ENCODE measurements around the gene CNDP2.

CNDP2 gene

DNA sequence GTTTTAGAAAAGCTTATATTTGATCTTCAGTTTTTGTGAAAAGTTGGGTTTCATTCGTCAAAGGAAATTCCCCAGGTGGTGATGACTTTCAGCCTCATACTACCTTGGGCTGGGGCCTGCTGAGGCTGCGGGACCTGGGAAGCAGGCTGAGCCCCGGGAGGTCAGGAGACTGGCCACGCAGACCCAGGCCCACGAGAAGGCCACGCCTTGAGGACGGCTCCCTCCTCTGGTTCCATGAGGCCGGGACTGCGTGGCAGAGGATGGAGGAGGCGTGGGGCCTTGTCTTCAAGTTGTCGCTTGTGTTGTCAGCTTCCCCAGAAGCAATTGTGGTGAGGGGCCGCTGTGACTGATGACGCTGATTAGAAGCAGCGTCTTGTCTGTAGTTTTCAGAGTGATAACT is 11.8 kb downstream of the CNDP2 start:
- Histone ChIP-seq H3K9ac (ENCODE audit: insufficient read length, low read depth) (no peak overlapping the region), H3K4me3 (ENCODE audit: insufficient read length, low read depth) (no peak overlapping the region), H3K27me3 (ENCODE audit: insufficient read depth, insufficient read length) (no peaks in the 10 kb centered on the region), H3K4me1 (ENCODE audit: insufficient read depth, insufficient read length) (peaks cover 9% of the 10 kb centered on the region), H3K36me3 (ENCODE audit: insufficient read depth, insufficient read length, low read length) (peaks cover 86% of the 10 kb centered on the region), H3K9me3 (ENCODE audit: insufficient read depth, low read length) (no peaks in the 10 kb centered on the region)
- TF ChIP-seq YY1 (IDR thresholded peaks at IDR 0.05; ENCODE audit: insufficient read depth, insufficient read length) (no peak), SUZ12 (IDR thresholded peaks at IDR 0.05; ENCODE audit: extremely low read depth, insufficient read depth, insufficient read length) (no peak), ZNF274 (IDR thresholded peaks at IDR 0.05; ENCODE audit: low read depth, low read length) (no peak)
- DNase-seq (ENCODE audit: low read depth, low spot score), result no peak

DNA sequence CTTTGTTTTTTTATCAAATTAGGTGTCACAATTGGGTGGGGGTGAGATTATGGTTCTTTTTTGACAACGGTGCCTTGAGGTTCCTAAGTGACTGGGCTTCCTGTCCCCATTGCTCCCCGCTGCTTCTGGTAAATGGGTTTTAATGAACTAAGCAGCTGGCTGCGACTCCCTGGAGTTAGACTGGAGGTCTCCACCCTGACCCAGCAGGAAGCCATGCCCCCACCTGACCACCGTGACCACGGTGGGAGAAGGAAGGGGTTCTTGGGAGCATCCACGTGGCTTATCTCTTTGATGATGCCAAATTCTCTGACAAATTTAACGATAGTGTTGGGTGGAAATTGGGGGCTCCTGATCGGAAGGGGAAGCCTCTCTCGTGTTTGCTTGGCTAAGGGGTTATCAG is 12.2 kb downstream of the CNDP2 start:
- Histone ChIP-seq H3K27me3 (ENCODE audit: insufficient read depth, insufficient read length) (no peaks in the 10 kb centered on the region), H3K36me3 (ENCODE audit: insufficient read depth, insufficient read length, low read length) (peaks cover 86% of the 10 kb centered on the region)
- DNase-seq (ENCODE audit: low read depth, low spot score), result no peak

DNA sequence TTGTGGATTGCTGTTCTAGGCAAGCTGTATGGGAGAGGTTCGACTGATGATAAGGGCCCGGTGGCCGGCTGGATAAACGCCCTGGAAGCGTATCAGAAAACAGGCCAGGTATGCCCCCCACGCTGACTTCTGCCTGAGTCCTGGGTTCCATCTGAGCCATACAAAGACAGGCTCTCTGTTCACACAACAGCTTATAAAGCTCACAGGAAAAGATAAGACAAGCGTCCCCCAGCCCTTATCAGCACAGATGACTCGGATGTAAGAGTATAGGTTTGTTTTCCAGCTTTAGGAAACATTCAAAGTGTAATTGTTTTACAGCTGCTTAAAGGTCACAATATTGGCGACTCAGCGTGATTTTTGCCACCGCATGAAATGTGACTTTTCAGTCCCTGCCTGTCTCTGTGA is 12.7 kb downstream of the CNDP2 start:
- DNase-seq (ENCODE audit: low read depth, low spot score), result no peak
- TF ChIP-seq YY1 (IDR thresholded peaks at IDR 0.05; ENCODE audit: insufficient read depth, insufficient read length) (no peak), SUZ12 (IDR thresholded peaks at IDR 0.05; ENCODE audit: extremely low read depth, insufficient read depth, insufficient read length) (no peak), ZNF274 (IDR thresholded peaks at IDR 0.05; ENCODE audit: low read depth, low read length) (no peak)
- no peak overlapping the region for H3K9ac ChIP-seq (ENCODE audit: insufficient read length, low read depth)
- no peak overlapping the region for H3K4me3 ChIP-seq (ENCODE audit: insufficient read length, low read depth)
- peaks cover 9% of the 10 kb centered on the region for H3K4me1 ChIP-seq (ENCODE audit: insufficient read depth, insufficient read length)
- peaks cover 88% of the 10 kb centered on the region for H3K36me3 ChIP-seq (ENCODE audit: insufficient read depth, insufficient read length, low read length)
- H3K9me3 ChIP-seq (ENCODE audit: insufficient read depth, low read length), result no peaks in the 10 kb centered on the region
- H3K27me3 ChIP-seq (ENCODE audit: insufficient read depth, insufficient read length), result no peaks in the 10 kb centered on the region

More for the DNA sequence above, 12.2 kb downstream of the CNDP2 start:
- no peak for TF ChIP-seq YY1 (IDR thresholded peaks at IDR 0.05; ENCODE audit: insufficient read depth, insufficient read length)
- no peak for TF ChIP-seq SUZ12 (IDR thresholded peaks at IDR 0.05; ENCODE audit: extremely low read depth, insufficient read depth, insufficient read length)
- no peak for TF ChIP-seq ZNF274 (IDR thresholded peaks at IDR 0.05; ENCODE audit: low read depth, low read length)
- Histone ChIP-seq H3K4me1 (ENCODE audit: insufficient read depth, insufficient read length) (peaks cover 9% of the 10 kb centered on the region), H3K9ac (ENCODE audit: insufficient read length, low read depth) (no peak overlapping the region), H3K4me3 (ENCODE audit: insufficient read length, low read depth) (no peak overlapping the region), H3K9me3 (ENCODE audit: insufficient read depth, low read length) (no peaks in the 10 kb centered on the region)

DNA sequence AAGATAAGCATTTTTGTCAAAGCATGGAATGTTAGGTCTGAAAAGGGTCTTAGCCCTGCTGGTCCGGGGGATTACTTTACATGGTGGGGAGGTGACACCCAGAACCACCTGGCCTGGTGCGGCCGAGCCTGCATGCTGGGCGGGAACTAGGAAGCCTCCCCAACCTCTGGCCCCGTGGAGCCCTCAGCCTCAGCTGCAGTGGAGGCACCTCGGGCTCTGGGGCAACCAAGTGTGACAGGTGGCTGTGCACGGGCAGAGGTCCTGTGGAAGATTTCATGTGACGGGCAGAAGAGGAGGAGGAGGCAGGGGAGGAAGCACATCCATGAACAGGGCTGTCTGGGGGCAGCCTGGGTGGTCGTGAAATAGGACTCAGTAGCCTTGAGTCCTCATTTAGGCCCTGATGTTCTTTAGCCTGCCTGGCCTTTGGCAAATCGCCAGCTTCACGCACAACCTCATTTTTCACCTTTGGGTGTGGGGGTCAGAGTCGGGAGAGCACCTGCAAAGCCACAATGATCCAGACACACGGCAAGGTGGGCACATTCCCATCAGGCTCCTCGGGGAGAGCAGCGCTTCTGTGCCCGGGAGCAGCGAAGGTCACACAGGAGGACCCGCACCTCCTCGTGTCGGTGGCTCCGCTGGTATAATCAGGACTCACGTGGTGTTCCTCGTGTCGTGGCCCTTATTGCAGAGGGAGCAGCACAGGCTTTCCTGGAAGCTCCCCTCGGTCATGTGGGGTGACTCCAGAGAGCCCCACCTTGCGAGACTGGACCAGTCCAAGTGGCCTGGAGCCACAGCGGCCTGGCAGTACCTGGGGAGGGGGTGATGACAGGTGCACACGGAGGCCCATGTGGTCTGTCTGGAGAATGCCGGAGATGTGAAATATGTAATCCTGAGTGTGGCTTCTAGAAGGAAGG is 13.9 kb downstream of the CNDP2 start:
- DNase-seq (ENCODE audit: low read depth, low spot score), result no peak
- no peak overlapping the region for H3K4me3 ChIP-seq (ENCODE audit: insufficient read length, low read depth)
- no peaks in the 10 kb centered on the region for H3K9me3 ChIP-seq (ENCODE audit: insufficient read depth, low read length)
- peaks cover 88% of the 10 kb centered on the region for H3K36me3 ChIP-seq (ENCODE audit: insufficient read depth, insufficient read length, low read length)
- no peaks in the 10 kb centered on the region for H3K27me3 ChIP-seq (ENCODE audit: insufficient read depth, insufficient read length)
- H3K4me1 ChIP-seq (ENCODE audit: insufficient read depth, insufficient read length), result peaks cover 9% of the 10 kb centered on the region
- no peak overlapping the region for H3K9ac ChIP-seq (ENCODE audit: insufficient read length, low read depth)
- TF ChIP-seq SUZ12 (IDR thresholded peaks at IDR 0.05; ENCODE audit: extremely low read depth, insufficient read depth, insufficient read length), result no peak
- no peak for TF ChIP-seq ZNF274 (IDR thresholded peaks at IDR 0.05; ENCODE audit: low read depth, low read length)
- no peak for TF ChIP-seq YY1 (IDR thresholded peaks at IDR 0.05; ENCODE audit: insufficient read depth, insufficient read length)

DNA sequence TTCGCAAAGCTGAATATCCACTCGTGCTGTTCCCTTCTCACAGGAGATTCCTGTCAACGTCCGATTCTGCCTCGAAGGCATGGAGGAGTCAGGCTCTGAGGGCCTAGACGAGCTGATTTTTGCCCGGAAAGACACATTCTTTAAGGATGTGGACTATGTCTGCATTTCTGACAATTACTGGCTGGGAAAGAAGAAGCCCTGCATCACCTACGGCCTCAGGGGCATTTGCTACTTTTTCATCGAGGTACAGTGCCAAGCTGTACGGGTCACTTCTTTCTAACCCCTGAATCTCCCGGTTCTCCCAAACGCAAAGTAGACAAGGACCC is 14.6 kb downstream of the CNDP2 start:
- no peak for DNase-seq (ENCODE audit: low read depth, low spot score)
- Histone ChIP-seq H3K4me1 (ENCODE audit: insufficient read depth, insufficient read length) (peaks cover 6% of the 10 kb centered on the region), H3K9me3 (ENCODE audit: insufficient read depth, low read length) (no peaks in the 10 kb centered on the region), H3K9ac (ENCODE audit: insufficient read length, low read depth) (no peak overlapping the region), H3K36me3 (ENCODE audit: insufficient read depth, insufficient read length, low read length) (peaks cover 90% of the 10 kb centered on the region), H3K4me3 (ENCODE audit: insufficient read length, low read depth) (no peak overlapping the region), H3K27me3 (ENCODE audit: insufficient read depth, insufficient read length) (no peaks in the 10 kb centered on the region)
- no peak for TF ChIP-seq ZNF274 (IDR thresholded peaks at IDR 0.05; ENCODE audit: low read depth, low read length)
- no peak for TF ChIP-seq YY1 (IDR thresholded peaks at IDR 0.05; ENCODE audit: insufficient read depth, insufficient read length)
- TF ChIP-seq SUZ12 (IDR thresholded peaks at IDR 0.05; ENCODE audit: extremely low read depth, insufficient read depth, insufficient read length), result no peak

DNA sequence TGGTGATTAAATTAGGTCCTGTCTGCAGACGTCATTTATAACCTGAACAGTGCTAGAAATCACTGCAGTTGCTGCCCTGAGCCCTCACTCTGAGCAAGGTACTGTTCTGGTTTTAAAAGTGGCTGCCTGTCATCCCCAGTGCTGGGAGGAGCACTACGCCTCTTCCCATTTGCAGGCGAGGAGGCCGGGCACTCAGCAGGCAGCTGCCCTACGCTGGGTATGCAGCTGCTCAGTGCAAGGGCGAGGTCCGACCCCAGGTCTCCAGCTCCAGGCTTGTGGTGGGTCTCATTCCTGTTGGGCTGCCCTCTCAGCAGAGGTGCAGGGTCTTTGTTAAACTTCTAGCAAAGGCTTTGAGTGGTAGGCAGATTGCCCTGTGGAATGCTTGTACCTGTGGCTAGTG is 15.7 kb downstream of the CNDP2 start:
- Histone ChIP-seq H3K36me3 (ENCODE audit: insufficient read depth, insufficient read length, low read length) (peaks cover 91% of the 10 kb centered on the region), H3K4me1 (ENCODE audit: insufficient read depth, insufficient read length) (peaks cover 2% of the 10 kb centered on the region), H3K27me3 (ENCODE audit: insufficient read depth, insufficient read length) (no peaks in the 10 kb centered on the region), H3K9ac (ENCODE audit: insufficient read length, low read depth) (no peak overlapping the region), H3K4me3 (ENCODE audit: insufficient read length, low read depth) (no peak overlapping the region), H3K9me3 (ENCODE audit: insufficient read depth, low read length) (no peaks in the 10 kb centered on the region)
- TF ChIP-seq YY1 (IDR thresholded peaks at IDR 0.05; ENCODE audit: insufficient read depth, insufficient read length), result no peak
- DNase-seq (ENCODE audit: low read depth, low spot score), result no peak

DNA sequence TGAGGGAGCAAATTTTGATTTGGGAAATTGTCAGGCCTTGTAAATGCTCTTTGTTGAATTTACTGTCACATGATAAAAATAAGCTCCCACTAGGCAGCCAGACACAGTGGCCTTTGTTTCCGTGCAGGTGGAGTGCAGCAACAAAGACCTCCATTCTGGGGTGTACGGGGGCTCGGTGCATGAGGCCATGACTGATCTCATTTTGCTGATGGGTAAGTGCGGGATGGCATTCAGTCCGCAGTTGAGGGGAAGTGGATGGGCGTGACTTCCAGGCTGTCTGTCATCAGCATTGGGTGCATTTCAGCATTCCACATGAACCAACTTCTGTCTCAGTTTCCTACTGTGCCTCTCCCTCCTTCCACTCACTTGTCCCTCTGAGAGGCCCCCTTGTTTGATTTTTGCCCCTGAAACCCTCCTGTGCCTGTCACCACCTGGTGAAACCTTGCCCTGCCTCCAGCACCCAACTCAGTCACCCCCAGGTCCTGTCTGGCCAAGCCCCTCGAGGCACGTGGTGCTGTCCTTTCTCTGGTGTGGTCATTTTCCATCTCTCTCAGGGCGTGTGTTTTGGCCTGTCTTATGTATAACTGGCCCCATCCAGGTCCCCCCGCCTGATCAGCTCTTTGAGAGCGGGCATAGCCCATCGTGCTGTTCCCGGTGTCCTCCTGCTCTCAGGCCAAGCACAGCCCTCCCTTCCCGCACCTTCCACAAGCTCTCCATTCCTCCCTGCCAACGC is 16.3 kb downstream of the CNDP2 start:
- Histone ChIP-seq H3K27me3 (ENCODE audit: insufficient read depth, insufficient read length) (no peaks in the 10 kb centered on the region), H3K36me3 (ENCODE audit: insufficient read depth, insufficient read length, low read length) (peaks cover 91% of the 10 kb centered on the region), H3K9ac (ENCODE audit: insufficient read length, low read depth) (no peak overlapping the region), H3K4me1 (ENCODE audit: insufficient read depth, insufficient read length) (peaks cover 2% of the 10 kb centered on the region), H3K4me3 (ENCODE audit: insufficient read length, low read depth) (no peak overlapping the region), H3K9me3 (ENCODE audit: insufficient read depth, low read length) (no peaks in the 10 kb centered on the region)
- DNase-seq (ENCODE audit: low read depth, low spot score), result no peak
- TF ChIP-seq ZNF274 (IDR thresholded peaks at IDR 0.05; ENCODE audit: low read depth, low read length) (no peak), YY1 (IDR thresholded peaks at IDR 0.05; ENCODE audit: insufficient read depth, insufficient read length) (no peak), SUZ12 (IDR thresholded peaks at IDR 0.05; ENCODE audit: extremely low read depth, insufficient read depth, insufficient read length) (no peak)
